CD4-positive, alpha-beta T cell treated with Interleukin-15 for 1 hour (primary cell): ENCODE data around the gene TFPT.

Experiments
- DNase-seq: peaks from one replicate; pipeline ENCODE4 v3.0.0-alpha.2; 2020

Gene TFPT

DNA sequence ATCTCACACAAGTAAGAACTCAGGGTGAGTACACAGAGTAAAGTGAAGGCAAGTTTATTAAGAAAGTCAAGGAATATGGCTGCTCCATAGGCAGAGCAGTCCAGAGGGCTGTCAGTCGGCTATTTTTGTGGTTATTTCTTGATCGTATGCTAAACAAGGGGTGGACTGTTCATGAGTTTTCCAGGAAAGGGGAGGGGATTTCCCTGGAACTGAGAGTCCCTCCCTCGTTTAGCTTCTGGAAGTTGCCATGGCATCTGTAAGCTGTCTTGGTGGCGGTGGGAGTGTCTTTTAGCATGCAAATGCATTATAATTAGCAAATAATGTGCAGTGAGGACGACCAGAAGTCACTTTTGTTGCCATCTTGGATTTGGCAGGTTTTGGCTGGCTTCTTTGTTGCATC, 46.0 kb downstream of the TFPT start:
- no peak for DNase-seq

DNA sequence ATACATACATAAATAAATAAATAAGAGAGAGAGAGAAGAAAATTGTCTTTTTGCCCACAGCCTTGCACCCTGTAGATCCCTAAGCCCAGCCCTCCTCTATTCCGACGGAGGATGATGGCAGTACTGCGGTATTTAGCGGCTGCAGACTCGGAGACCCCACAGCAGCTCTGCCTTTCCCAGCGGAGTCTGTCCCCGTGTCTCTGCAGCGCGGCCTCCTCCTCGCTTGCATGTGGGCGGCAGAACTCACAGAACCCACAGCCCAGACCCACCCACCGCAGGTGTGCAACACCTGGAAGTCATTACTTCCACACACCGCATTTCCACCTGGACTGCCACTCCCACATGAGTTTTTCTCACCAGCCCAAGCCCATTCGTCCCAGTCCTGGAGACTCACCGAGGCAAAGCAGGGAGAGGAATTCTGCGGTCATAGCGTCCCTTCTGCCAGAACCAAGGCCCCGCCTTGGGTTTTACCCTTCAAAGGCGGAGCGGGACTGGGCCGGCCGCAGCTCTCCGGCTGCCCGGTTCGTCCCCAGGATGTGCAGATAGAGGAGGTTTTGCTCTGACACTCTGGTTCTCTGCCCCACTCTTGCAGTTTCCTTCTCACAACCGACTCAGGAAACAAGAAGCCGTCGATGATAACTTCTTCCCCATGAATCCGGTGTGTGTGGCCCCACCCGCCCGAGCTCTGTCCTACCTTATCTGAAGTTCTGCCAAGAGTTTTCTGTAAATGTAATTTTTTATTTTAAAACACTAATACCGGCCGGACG, 51.9 kb downstream of the TFPT start, which contains the start of gene VSTM1:
Gene VSTM1 (minus strand): TSS at position 548 of the 767 bp plus-strand sequence. CDS start 120 bp downstream, at position 428.
- DNase-seq = no peak

DNA sequence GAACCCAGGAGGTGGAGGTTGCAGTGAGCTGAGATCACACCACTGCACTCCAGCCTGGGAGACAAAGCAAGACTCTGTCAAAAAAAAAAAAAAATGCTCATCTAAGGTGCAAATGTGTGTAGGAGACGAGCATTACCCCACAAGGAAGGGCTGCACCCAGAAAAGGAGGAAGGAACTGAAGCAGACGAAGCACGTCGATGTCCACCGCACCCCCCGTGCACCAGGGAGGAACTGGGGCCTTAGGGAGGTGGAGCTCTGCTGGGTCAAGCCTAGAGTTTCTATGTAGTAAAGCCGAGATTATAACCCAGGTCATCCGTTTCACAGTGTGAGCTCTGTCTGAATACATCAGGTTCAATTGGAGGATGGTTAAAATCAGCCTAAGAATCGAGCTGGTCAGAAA, 52.8 kb downstream of the TFPT start:
- DNase-seq = peak; percentile 54
